ENCODE results near the gene MICAL3. TPM values are rescaled to one million over a fixed set of nuclear protein-coding genes. Genes with fewer than 3 reads are reported as not detected.

MICAL3 gene
- total and polyA plus RNA-seq, 9 donors = 17.5 to 106 (median 81.3) TPM

DNA sequence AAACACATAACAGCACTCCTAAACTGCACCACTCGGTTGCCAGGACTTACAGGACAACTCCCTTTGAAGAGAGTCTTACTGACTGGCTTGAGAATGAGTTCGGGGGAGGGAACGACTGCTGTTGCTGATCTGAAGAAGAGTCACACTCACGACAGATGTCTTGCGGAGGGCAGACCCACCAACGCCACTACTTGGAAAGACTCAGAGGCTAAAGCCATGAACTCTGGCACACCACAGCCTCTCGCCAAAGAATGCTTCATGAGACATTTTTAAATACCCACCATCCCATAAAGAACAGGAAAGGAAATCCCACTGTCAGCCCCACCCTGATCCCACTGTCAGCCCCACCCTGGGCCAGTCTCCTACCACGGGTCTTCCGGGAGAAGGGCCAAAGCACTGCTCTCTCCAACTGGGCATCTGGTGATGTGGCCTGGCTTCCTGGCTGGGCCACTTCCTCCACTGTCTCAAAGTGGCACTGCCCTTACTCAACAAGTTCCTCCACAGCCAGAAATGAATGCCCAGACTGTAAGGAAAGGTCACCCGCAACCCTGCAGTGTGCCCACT is 73.6 kb downstream of the MICAL3 start:
- no peak overlapping the region for H3K4me3 ChIP-seq
- TF ChIP-seq, protein P1, sequence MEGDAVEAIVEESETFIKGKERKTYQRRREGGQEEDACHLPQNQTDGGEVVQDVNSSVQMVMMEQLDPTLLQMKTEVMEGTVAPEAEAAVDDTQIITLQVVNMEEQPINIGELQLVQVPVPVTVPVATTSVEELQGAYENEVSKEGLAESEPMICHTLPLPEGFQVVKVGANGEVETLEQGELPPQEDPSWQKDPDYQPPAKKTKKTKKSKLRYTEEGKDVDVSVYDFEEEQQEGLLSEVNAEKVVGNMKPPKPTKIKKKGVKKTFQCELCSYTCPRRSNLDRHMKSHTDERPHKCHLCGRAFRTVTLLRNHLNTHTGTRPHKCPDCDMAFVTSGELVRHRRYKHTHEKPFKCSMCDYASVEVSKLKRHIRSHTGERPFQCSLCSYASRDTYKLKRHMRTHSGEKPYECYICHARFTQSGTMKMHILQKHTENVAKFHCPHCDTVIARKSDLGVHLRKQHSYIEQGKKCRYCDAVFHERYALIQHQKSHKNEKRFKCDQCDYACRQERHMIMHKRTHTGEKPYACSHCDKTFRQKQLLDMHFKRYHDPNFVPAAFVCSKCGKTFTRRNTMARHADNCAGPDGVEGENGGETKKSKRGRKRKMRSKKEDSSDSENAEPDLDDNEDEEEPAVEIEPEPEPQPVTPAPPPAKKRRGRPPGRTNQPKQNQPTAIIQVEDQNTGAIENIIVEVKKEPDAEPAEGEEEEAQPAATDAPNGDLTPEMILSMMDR (IDR thresholded peaks at IDR 0.05) = no peak
- TF ChIP-seq EP300 (IDR thresholded peaks at IDR 0.05) = no peak
- no peak for TF ChIP-seq POLR2A (IDR thresholded peaks at IDR 0.05)
- H3K9me3 ChIP-seq = no peaks in the 10 kb centered on the region
- intact Hi-C loops (cut with DNase I) = no loop called here
- no peaks in the 10 kb centered on the region for H3K27me3 ChIP-seq
- H3K4me1 ChIP-seq (ENCODE audit: insufficient read depth) = peaks cover 12% of the 10 kb centered on the region
- DNase-seq = no peak
- 39 to 57% (median 51%) methylated on average over 10 of the region's 10 CpGs for WGBS, 3 donors
- no peak overlapping the region for H3K27ac ChIP-seq
- no peaks in the 10 kb centered on the region for H3K36me3 ChIP-seq

- H3K9me3 ChIP-seq = no peaks in the 10 kb centered on the region
- intact Hi-C loops (cut with DNase I) = no loop called here
- H3K4me3 ChIP-seq = no peak overlapping the region
- TF ChIP-seq POLR2A (IDR thresholded peaks at IDR 0.05) (no peak), EP300 (IDR thresholded peaks at IDR 0.05) (no peak)
- TF ChIP-seq, protein P1 (IDR thresholded peaks at IDR 0.05) = no peak
- H3K27me3 ChIP-seq = no peaks in the 10 kb centered on the region
- no peak overlapping the region for H3K27ac ChIP-seq
- no peak for DNase-seq
- WGBS, 3 donors = 79 to 91% (median 88%) methylated on average over 14 of the region's 14 CpGs
- no peaks in the 10 kb centered on the region for H3K36me3 ChIP-seq
- peaks cover 19% of the 10 kb centered on the region for H3K4me1 ChIP-seq (ENCODE audit: insufficient read depth)
Observed at GRCh38 chr22:17949642-17950473, 74.5 kb downstream of the MICAL3 start.

GRCh38 chr22:17948101-17948500 is 76.3 kb downstream of the MICAL3 start:
- DNase-seq = no peak
- Histone ChIP-seq H3K27ac (no peak overlapping the region), H3K4me3 (no peak overlapping the region), H3K4me1 (ENCODE audit: insufficient read depth) (peaks cover 30% of the 10 kb centered on the region), H3K36me3 (no peaks in the 10 kb centered on the region), H3K27me3 (no peaks in the 10 kb centered on the region), H3K9me3 (no peaks in the 10 kb centered on the region)
- TF ChIP-seq, protein P1 (IDR thresholded peaks at IDR 0.05) = no peak
- TF ChIP-seq POLR2A (IDR thresholded peaks at IDR 0.05) (no peak), EP300 (IDR thresholded peaks at IDR 0.05) (no peak)
- intact Hi-C loops (cut with DNase I) = no loop called here
- 84 to 94% (median 88%) methylated on average over 9 of the region's 9 CpGs for WGBS, 3 donors

DNA sequence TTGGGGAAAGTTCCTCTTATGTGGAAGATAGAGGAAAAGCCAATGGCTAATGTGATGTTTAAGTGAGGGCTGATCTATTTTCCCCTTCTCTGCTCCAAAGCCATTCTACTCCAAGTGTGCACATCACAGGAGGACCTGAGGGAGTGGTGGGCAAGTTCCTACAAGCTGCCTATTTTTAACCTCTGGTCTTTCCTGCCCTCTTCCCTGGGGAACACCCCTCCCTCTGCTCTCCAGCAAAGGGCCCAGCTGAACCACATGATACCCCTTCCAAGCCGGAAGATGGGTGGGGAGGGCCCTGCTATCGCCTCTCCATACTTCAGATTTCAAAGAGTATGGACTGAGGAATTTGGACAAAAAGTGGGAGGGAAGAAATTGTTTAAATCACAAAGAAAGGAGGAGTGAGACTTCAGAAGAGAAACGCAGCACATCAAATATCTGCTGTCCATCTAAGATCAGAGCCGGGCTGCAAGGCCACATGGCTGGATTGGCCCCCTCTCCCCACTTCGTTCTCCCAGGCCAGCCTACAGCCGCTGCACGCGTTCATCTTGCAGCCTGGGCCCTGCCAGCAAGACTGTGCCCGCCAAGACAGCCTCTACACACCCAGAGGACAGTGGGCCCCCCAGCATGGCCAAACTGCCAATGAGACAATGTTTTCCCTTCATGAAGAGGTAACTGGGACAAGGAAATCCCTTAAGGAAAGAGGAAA is 77.5 kb downstream of the MICAL3 start:
- TF ChIP-seq POLR2A (IDR thresholded peaks at IDR 0.05) (no peak), EP300 (IDR thresholded peaks at IDR 0.05) (no peak)
- TF ChIP-seq, protein P1 (IDR thresholded peaks at IDR 0.05) = no peak
- Histone ChIP-seq H3K4me1 (ENCODE audit: insufficient read depth) (peaks cover 33% of the 10 kb centered on the region), H3K27me3 (no peaks in the 10 kb centered on the region), H3K27ac (no peak overlapping the region), H3K9me3 (no peaks in the 10 kb centered on the region), H3K4me3 (no peak overlapping the region), H3K36me3 (no peaks in the 10 kb centered on the region)
- WGBS, 3 donors = 64 to 77% (median 73%) methylated on average over 9 of the region's 9 CpGs
- DNase-seq = no peak
- intact Hi-C loops (cut with DNase I) = no loop called here
